Measurements from ENCODE around the gene KCNRG. TPM values are rescaled to one million over a fixed set of nuclear protein-coding genes. Genes with fewer than 3 reads are reported as not detected.

Gene KCNRG
- total and polyA plus RNA-seq, 2 donors = 0.68 to 3.5 TPM

Small RNA genes within 50 kb of the gene (small RNA-seq; reads per million reads assigned to genes)
- gene MIR16-1 (1.9 reads per million, percentile 86 among the genes with 10 or more reads in this experiment), gene MIR3613 (2.9 reads per million, percentile 89 among the genes with 10 or more reads in this experiment), gene RF02105 (not detected), gene RF02106 (not detected), gene RF02107 (not detected), gene RF02108 (not detected)

Other genes starting within 250 kb of the KCNRG start
- 37.5 TPM for gene KPNA3, start 222.8 kb upstream of the KCNRG start, total RNA-seq
- 27.1 TPM for gene KPNA3, start 222.8 kb upstream of the KCNRG start, polyA plus RNA-seq
- 6.7 TPM for gene SPRYD7, start 79.1 kb upstream of the KCNRG start, total RNA-seq
- gene SPRYD7, start 79.1 kb upstream of the KCNRG start, polyA plus RNA-seq = 9.1 TPM
- gene TRIM13, start 18.4 kb upstream of the KCNRG start, total RNA-seq = 49.6 TPM
- gene TRIM13, start 18.4 kb upstream of the KCNRG start, polyA plus RNA-seq = 16.1 TPM